ENCODE data around the gene UCHL1.
"Not testable (repeated sequence)": the region's sequence is repeated elsewhere in the genome, so short reads cannot be mapped to it uniquely, and the experiment has no call there.

Gene UCHL1

DNA sequence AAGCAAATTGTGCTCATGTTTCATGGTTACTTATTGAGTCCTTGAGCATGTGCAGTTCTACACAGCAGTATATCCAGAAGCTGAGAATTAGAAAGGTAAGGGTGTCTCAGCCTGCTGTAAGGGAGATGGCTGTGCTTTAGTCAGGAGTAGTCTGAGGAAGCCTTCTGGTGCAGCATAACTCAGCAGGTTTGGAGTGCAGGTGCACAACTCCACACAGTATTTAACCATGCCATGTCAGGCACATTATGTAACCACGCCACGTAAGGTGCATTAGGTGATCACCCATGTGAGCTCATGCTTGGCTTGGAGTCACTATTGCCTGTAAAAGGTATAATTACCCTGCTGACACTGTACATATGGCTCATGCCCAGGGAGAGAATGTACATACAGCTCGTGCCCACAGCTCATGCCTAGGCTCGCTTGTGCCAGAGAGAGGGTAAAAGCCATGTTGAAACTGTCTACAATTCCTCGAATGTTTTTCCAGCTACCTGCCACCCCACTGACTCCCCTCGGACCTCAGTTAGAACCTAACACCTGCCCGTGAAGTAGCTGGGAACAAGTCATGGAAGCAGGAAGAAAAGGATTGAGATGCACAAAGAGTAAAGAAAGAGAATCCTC is 37.8 kb downstream of the UCHL1 start:
- DNase-seq: no peak

DNA sequence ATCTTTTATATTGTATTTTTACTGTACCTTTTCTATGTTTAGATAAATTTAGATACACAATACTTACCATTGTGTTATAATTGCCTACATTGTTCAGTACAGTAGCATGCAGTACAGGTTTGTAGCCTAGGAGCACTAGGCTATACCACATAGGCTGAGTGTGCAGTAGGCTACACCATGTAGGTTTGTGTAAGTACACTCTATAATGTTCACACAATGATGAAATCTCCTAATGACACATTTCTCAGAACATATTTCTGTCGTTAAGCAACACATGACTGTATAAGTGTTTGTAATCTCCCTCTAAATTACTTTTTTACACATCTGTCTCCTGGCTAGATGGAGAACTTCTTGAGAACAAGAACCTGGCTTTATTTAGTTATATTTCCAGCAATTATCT is 40.3 kb downstream of the UCHL1 start:
- no peak for DNase-seq

DNA sequence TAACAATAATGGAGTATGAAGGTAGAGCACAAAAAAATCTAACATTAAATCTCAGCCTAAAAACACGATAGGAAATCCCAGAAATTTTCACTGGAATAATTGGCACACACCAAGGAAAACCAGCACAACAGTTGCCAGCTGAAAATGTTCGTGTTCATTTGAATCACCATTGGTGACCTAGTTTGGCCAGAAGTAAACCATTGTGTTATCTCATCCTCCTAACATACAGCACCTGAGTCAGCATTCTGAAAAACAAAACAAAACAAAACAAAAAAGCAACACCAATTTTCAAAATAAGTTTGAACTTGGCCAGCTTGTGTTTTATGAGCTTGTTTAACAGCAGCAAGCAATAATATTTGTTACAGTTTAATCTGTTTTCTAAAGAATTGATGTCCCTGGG is 41.1 kb downstream of the UCHL1 start:
- no peak for DNase-seq

DNA sequence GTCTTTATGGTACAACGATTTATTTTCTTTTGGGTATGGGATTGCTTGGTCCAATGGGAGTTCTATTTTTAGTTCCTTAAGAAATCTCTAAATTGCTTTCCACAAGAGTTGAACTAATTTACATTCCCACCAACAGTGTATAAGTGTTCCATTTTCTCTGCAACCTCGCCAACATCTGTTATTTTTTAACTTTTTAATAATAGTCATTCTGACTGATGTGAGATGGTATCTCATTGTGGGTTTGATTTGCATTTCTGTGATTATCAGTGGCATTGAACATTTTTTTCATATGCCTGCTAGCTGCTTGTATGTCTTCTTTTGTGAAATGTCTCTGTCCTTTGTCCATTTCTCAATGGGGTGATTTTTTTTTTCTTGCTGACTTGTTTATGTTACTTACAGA is 42.8 kb downstream of the UCHL1 start:
- DNase-seq: no peak

- no peak for DNase-seq
Measured at GRCh38 chr4:41301137-41301536, 44.4 kb downstream of the UCHL1 start.

DNA sequence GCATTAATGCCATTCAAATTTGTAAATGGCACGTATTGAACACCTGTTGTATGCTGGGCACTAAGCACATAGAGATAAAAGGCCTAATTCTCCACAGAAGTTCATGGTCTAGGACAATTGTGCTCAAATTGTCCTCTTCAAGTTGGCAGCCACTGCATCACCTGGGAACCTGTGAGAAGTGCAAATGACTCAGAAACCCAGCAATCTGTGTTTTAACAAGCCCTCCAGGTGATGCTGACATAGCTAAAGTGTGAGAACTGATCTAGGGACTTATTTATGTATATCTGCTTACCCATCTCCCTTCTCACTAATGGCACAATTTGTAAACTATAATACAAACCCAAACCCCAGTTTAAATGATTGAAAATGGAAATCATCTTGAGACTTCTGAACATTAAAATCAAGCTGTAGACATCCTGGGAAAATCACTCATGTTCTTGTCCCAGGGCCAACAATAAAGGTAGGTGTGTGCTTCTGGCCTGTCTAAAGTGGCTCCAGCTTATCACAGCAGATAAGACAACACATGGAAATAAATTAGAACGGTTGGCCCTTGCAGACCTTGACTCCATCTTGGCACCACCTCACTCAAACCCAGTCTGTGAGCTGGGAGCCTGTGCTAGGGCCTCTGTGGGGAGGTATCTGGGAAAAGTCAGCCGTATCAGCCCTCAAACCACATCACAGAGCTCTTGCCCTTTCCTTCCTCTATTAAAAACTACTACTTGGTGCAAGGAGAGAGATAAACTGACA is 46.8 kb downstream of the UCHL1 start:
- DNase-seq: no peak

DNA sequence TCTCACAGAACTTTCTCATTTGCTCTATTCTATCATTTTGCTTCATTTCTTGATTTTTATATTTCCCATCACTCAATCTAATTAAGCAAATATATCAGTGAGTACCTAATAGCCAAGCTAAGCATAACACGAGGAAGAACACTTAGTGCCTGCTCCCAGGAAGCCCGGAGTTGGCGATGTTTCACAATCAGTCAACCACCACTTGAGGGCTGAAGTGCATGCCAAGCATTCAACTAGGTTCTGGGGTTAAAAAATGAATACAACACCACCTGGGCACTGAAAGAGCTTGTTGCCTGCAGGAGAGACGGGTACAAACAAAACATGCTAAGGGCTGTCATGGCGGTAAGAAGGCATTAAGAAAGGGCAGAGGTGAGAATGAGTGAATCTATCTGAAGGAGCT is 47.5 kb downstream of the UCHL1 start:
- DNase-seq: no peak

- DNase-seq: no peak
Measured at GRCh38 chr4:41305476-41305875, 48.7 kb downstream of the UCHL1 start.

- DNase-seq: no peak
Measured at GRCh38 chr4:41307638-41308037, 50.9 kb downstream of the UCHL1 start.

DNA sequence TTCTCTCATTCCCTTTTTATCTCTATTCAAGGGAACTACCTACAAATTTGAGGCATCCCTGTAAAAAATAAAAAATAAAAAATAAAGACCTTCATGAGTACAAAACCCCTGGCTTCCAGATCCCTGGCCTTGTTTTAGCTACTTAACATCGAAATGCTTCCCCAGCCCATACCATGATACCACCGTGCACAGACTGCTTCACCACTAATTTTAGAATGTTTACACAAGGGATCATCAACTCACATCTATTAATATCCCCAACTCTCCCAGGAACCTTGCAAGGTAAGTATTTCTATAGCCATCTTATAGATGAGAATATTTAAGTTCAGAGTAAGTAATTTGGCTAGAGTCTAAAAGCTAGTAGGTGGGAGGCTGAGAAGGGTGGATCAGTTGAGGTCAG is 51.7 kb downstream of the UCHL1 start:
- DNase-seq: no peak

GRCh38 chr4:41315426-41315825 is 58.7 kb downstream of the UCHL1 start:
- DNase-seq: not testable (repeated sequence)

- no peak for DNase-seq
Measured at GRCh38 chr4:41315862-41316261, 59.1 kb downstream of the UCHL1 start.
